ENCODE data around the gene OTOF. TPM values are rescaled to one million over a fixed set of nuclear protein-coding genes. Genes with fewer than 3 reads are reported as not detected.

OTOF gene
- total RNA-seq (2021) = 0.05 to 0.26 TPM (median 0.07 TPM) in 3 replicates
- Bru-seq, nascent RNA = percentile 4 among the genes with signal in this experiment
- long read RNA-seq, experiment 1, partial matches to known transcripts = 1 of 1 reads
- long read RNA-seq, experiment 1, other reads (novel, unspliced or antisense) = 0 of 1 reads
- long read RNA-seq, experiment 2 = 0 reads
- long read RNA-seq, experiment 3 = 0 reads

DNA sequence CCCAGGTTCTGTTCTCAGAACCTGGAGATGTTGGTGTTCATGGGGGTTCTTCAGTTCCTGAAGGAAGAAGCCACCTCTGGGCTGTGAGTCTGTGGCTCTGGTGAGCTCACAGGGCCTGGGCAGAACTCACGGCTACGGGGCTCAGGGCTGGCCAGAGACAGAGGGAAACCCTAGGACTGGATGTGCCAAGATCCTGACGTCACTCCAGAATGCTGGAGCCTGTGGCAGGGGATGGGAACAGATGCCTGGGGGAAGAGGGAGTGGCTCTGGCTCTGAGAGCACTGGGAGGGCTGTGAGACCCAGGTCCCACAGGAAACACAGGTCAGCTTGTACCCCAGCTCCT is at the start of gene OTOF:
OTOF (minus strand) TSS at position 214 of the 343 bp plus-strand sequence.
- ATAC-seq (no peak), DNase-seq (ENCODE audit: low spot score) (no peak)
- Mint-ChIP-seq H3K9me3 (no peaks in the 10 kb centered on the region), H3K27me3 (ENCODE audit: low read depth) (no peaks in the 10 kb centered on the region), H3K4me3 (no peak within 1 kb of the TSS), H3K4me1 (peaks cover 4% of the 10 kb centered on the region), H3K27ac (peak within 1 kb of the TSS; percentile 80; the same call in 1 of the 2 replicates), H3K36me3 (no peaks in the 10 kb centered on the region)
- TF ChIP-seq, protein P1, sequence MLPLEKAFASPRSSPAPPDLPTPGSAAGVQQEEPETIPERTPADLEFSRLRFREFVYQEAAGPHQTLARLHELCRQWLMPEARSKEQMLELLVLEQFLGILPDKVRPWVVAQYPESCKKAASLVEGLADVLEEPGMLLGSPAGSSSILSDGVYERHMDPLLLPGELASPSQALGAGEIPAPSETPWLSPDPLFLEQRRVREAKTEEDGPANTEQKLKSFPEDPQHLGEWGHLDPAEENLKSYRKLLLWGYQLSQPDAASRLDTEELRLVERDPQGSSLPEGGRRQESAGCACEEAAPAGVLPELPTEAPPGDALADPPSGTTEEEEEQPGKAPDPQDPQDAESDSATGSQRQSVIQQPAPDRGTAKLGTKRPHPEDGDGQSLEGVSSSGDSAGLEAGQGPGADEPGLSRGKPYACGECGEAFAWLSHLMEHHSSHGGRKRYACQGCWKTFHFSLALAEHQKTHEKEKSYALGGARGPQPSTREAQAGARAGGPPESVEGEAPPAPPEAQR (CRISPR knock-in tag; IDR thresholded peaks at IDR 0.05) = no peak
- TF ChIP-seq ZNF416 (CRISPR knock-in tag; IDR thresholded peaks at IDR 0.05) (no peak), PRRX2 (CRISPR knock-in tag; IDR thresholded peaks at IDR 0.05) (no peak), FOXK1 (CRISPR knock-in tag; IDR thresholded peaks at IDR 0.05) (no peak), NFYB (CRISPR knock-in tag; conservative IDR thresholded peaks at IDR 0.05; ENCODE audit: low read depth) (no peak), ZNF671 (CRISPR knock-in tag; IDR thresholded peaks at IDR 0.05) (no peak), TP53 (CRISPR knock-in tag; IDR thresholded peaks at IDR 0.05) (no peak), GTF2I (CRISPR knock-in tag; conservative IDR thresholded peaks at IDR 0.05) (no peak), SP1 (CRISPR knock-in tag; conservative IDR thresholded peaks at IDR 0.05) (no peak), PREB (CRISPR knock-in tag; IDR thresholded peaks at IDR 0.05; ENCODE audit: borderline replicate concordance) (no peak), IRF1 (CRISPR knock-in tag; IDR thresholded peaks at IDR 0.05) (no peak), SOX15 (CRISPR knock-in tag; IDR thresholded peaks at IDR 0.05) (no peak)
- TF ChIP-seq, protein P2, sequence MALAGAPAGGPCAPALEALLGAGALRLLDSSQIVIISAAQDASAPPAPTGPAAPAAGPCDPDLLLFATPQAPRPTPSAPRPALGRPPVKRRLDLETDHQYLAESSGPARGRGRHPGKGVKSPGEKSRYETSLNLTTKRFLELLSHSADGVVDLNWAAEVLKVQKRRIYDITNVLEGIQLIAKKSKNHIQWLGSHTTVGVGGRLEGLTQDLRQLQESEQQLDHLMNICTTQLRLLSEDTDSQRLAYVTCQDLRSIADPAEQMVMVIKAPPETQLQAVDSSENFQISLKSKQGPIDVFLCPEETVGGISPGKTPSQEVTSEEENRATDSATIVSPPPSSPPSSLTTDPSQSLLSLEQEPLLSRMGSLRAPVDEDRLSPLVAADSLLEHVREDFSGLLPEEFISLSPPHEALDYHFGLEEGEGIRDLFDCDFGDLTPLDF (CRISPR knock-in tag; IDR thresholded peaks at IDR 0.05) = no peak
- TF ChIP-seq, protein P3, sequence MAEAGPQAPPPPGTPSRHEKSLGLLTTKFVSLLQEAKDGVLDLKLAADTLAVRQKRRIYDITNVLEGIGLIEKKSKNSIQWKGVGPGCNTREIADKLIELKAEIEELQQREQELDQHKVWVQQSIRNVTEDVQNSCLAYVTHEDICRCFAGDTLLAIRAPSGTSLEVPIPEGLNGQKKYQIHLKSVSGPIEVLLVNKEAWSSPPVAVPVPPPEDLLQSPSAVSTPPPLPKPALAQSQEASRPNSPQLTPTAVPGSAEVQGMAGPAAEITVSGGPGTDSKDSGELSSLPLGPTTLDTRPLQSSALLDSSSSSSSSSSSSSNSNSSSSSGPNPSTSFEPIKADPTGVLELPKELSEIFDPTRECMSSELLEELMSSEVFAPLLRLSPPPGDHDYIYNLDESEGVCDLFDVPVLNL (CRISPR knock-in tag; IDR thresholded peaks at IDR 0.05; ENCODE audit: borderline replicate concordance, low read depth) = no peak
- TF ChIP-seq, protein P4, sequence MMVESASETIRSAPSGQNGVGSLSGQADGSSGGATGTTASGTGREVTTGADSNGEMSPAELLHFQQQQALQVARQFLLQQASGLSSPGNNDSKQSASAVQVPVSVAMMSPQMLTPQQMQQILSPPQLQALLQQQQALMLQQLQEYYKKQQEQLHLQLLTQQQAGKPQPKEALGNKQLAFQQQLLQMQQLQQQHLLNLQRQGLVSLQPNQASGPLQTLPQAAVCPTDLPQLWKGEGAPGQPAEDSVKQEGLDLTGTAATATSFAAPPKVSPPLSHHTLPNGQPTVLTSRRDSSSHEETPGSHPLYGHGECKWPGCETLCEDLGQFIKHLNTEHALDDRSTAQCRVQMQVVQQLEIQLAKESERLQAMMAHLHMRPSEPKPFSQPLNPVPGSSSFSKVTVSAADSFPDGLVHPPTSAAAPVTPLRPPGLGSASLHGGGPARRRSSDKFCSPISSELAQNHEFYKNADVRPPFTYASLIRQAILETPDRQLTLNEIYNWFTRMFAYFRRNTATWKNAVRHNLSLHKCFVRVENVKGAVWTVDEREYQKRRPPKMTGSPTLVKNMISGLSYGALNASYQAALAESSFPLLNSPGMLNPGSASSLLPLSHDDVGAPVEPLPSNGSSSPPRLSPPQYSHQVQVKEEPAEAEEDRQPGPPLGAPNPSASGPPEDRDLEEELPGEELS (CRISPR knock-in tag; IDR thresholded peaks at IDR 0.05) = no peak
- TF ChIP-seq, protein P5, sequence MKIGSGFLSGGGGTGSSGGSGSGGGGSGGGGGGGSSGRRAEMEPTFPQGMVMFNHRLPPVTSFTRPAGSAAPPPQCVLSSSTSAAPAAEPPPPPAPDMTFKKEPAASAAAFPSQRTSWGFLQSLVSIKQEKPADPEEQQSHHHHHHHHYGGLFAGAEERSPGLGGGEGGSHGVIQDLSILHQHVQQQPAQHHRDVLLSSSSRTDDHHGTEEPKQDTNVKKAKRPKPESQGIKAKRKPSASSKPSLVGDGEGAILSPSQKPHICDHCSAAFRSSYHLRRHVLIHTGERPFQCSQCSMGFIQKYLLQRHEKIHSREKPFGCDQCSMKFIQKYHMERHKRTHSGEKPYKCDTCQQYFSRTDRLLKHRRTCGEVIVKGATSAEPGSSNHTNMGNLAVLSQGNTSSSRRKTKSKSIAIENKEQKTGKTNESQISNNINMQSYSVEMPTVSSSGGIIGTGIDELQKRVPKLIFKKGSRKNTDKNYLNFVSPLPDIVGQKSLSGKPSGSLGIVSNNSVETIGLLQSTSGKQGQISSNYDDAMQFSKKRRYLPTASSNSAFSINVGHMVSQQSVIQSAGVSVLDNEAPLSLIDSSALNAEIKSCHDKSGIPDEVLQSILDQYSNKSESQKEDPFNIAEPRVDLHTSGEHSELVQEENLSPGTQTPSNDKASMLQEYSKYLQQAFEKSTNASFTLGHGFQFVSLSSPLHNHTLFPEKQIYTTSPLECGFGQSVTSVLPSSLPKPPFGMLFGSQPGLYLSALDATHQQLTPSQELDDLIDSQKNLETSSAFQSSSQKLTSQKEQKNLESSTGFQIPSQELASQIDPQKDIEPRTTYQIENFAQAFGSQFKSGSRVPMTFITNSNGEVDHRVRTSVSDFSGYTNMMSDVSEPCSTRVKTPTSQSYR (CRISPR knock-in tag; IDR thresholded peaks at IDR 0.05) = no peak
- ChIA-PET POLR2A (no interaction called here), CTCF (interaction anchor here (0.8 to 2.2 kb wide), 7 partner anchors 9 to 100 kb away, joined by 3 to 11 read pairs (median 4); no protein-coding TSS in a partner anchor)
